Endometrium (tissue), 2 donors: ENCODE results near the gene CISH.

Experiments used
- FAIRE-seq: peaks from 2 replicates; lab custom pipeline; 2012; peaks lifted over from hg19 to GRCh38; lab: Jason Lieb, UNC
- donor health status: control.
- donor health status: control.

Gene CISH

DNA sequence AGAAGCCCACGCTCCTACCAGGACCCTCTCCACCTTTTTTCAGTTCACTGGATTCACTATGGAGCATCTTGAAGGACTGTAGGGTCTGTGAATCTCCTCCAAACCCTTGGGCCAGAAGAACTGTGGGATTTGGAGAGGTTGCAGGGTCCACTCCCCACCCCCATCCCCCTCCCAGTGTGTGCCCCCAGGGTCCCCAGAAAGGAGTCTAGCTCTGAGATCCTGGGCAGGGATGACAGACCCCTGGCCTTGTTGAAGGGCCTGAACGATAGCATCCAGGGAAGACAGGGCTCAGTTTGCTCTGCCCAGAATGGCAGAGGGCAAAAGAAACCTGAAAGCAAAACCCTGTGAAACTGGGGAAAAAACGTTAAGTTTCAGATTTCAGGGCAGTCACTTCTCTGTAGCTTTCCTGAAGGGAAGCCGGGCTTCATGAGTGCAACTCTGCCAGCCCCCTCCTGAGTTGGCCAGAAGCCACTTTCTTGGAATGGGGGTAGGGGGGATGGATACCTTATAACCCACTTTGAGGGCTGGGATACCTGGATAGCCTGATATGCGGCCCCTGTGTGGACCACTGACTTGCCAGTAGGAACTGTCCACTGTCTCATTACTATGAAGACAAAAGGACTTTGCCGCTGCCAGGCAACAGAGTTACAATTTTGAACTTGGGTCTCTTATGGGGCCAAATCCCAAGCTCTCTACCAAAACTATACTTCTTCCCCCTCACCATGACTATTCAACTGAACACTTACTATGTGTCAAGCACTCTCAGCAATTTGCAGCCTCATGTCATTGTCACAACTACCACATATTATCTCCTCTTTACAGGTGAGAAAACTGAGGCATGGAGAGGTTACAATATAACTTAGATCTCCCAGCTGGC is 1.6 kb upstream of the CISH start:
- no peak for FAIRE-seq

DNA sequence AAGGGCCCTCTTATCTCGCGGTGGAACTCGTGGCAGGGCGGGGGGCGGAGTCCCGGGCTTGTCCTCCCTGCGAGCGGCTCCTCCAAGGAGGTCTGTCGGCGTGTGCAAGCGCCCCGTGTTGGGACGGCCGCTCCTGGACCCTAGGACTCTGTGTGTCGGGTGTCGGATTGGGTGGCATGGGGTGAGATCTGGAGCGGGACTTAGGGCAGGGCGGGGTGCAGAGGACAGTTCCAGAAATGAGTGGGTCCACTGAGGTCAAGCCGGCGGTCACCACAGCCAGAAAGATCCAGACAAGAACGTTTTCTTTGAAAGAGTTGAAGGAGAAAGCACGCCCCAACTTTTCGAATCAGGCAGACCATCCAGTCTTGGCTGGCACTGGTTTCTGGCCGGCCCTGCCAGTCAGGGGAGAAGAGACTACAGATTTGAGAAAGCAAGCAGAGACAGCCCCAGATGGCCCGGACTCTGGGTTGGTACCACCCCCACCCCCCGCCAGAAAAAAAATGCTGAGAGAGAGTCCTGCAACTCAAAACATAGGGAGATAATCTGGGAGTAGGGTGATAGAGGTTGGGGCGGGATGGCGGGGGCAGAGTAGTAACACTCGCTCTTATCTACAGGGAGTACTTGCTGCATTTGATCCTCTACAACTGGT is 784 bp upstream of the CISH start:
- no peak for FAIRE-seq

GRCh38 chr3:50610992-50611463 is 546 bp downstream of the CISH start:
- no peak for FAIRE-seq

DNA sequence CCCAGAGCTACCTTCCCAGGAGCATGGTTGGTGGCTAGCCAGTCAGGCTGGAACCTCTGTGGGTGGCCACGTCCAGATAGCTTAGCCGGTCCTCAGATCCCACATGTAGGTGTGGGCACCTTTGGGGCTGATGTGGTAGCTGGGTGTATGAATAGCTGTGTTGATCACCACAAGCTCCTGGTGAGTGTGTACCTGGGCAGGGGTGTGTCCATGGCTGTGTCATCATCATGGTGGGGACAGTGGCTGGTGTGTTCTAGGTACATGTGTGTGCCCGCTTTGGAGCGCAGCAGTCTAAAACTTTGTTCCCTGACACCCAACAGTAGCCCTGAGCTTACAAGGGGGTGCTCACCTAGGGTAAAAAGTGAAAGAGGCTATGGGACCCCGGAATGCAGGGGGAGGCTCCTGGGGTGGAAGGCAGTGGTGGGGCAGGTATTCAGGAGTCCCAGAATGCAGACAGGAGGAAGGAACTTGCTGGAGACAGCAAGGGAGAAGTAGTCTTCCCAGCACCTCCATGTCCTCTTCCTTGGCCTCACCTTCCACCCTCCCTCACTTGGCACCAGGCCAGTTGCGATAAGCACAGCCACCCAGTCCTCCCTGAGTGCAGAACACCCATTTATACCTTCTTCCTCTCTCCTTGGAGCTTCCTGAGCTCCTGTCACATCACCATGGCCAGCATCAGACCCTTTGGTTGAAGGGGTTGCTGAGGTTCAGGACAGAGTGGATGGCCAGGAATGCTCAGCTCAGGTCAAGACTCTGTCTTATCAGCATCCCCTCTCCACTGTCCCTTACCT is 1.2 kb downstream of the CISH start:
- FAIRE-seq: no peak

DNA sequence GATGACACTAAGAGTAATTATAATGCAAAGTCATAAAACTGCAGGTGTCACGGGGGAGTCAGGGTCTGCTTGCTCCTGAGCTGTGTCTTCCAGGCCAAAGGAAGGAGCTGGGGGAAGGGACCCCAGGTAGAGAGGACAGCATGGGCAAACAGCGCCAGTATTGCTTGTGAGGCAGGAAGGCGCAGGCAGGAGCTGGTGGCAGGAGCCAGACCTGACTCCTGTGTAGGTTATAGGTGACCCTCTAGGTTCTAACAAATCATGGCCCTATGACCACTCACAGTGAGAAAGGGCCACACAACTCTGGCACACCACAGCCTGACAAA is 1.9 kb downstream of the CISH start:
- no peak for FAIRE-seq

DNA sequence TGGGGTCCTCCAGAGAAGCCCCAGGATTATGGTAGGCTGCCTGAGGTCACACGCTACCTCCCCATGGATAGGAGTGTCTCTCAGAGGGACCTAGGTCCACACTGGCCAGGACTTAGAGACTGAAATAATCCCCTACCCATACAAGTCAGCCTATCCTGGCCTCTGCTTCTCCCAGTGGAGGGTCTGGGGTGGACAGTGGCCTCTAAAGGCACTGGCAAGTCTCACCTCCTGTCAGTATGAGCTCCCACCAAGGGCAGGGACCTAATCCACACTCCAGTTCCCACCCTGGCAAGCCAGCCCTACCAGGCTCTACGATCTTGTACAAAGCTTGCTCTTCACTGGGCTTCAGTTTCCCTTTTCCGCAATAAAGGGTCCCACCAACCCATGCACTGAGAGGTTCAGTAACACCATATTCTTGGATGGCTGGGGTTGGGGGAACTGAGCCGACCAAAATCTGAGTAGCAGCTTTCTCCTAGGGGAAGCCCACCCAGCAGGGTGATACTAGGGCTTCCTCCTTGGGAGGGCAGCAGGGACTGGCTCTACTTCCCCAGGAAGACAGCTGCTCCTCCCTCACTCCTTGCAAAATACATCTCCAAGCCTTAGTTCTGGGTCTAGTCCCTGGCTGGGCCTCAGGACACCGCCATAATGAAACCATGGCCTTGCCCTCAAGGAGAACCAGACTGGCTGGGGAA is 2.4 kb downstream of the CISH start:
- FAIRE-seq: no peak

DNA sequence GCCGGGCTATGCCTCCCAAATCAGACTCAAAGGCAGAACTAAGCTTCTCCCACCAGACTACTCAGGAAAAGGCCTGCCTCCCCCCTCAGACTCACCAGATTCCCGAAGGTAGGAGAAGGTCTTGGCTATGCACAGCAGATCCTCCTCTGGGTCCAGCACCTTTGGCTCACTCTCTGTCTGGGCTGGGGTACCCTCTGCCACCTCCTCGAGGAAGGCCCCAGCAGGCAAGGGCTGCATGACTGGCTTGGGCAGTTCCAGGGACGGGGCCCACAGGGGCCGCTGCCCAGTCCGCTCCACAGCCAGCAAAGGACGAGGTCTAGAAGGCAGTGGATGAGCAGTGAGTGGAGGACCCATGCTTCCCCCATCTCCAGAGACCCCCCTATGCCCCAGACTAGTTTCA is 3.3 kb downstream of the CISH start:
- no peak for FAIRE-seq

DNA sequence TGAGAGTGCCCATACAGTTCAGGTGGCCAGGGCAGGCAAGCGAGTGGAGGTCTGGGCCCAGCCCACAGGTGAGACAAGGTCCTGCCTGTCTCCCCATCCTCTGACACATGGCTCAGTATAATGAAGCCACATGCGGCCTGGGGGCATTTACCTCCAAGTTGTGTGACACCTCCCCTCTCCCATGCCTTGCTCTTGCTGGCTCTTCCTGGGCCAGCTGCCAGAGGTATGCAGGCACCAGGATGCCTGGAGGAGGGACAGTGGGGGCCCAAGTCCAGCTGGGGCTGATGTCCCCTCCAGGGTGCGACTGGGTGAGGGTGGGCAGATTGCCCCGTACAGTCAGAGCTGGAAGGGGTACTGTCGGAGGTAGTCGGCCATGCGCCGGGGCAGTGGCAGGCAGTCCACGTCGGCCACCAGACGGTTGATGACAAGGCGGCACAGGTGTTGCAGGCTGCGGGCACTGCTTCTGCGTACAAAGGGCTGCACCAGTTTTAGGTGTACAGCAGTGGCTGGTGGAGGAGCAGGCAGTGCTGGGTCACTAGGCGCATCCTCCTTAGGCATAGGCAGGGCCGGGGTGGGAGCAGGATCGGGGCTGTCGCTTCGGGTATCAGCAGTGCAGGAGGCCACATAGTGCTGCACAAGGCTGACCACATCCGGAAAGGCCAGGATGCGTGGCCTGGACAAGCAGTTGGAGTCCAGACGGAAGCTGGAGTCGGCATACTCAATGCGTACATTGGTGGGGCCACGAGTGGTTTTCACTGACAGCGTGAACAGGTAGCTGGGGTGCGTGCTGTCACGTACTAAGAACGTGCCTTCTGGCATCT is 4.1 kb downstream of the CISH start:
- FAIRE-seq: no peak

GRCh38 chr3:50606596-50606995 is 5.0 kb downstream of the CISH start:
- no peak for FAIRE-seq

DNA sequence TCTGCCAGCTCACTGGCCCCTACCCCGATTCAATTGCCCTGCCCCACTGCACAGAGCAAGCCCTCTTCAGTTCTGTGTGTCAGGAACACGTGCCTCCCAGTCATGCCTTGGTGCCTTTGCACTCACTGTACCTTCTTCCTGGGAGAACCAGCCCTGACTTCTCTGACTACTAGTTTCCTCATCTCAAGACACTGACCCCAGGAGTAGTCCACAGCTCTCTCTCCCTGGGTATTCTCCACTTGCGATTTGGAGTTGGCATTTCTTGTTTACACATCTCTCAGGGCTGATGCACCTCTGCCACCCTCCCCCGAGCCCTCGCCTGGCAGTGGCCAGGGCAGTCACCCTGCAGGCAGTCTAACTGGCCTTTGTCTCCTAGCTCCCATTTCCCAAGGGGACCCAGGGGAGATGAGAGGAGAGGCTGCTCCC is 5.7 kb downstream of the CISH start:
- FAIRE-seq: no peak

DNA sequence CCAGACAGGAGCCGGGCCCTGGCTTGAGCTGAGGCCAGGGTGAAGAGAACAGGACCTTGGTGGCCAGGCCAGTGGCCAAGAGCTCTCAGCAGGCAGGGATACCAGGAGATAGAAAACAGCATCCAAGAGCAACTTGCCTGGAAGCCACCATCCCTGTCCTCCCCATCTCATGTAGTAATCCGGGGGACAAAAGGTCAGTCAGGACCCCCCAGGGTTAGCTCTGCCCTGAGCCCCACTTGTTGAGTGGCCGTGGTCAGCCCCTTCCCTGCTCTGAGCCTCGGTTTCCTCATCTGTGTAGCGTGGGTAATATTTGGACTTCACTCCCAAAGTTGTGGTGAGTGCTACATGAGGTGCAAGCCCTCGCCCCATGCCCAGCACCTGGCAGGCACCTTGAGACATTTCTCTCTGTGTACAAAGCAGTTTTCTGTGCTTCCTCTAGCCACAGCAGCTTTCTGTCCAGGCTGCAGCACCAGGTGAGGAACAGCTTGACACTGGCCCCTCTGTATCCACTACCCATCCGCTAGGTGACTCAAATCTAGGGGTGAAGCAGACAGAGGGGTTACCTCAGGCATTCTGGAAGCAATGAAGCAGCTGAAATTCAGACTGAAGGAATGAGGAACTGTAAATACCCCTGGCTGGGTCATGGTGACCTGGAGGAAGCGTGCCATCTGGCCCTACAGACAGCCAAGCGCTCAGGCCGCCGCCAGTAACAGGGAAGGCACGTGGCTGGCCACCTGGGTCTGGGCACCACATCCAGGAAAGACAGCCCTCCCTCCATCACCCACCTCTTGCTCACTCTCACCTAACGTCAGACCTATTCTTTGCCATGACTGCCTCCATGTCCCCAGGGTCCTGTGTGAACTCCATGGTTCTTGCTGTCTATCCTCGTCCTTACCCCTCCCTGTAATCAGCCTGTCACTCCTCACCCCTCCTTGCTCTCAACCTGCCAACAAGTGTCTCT is 6.7 kb downstream of the CISH start:
- FAIRE-seq: no peak

- no peak for FAIRE-seq
These were observed 7.4 kb downstream of the CISH start for GRCh38 chr3:50604110-50604621.

GRCh38 chr3:50603261-50604109 is 8.1 kb downstream of the CISH start:
- FAIRE-seq: no peak

DNA sequence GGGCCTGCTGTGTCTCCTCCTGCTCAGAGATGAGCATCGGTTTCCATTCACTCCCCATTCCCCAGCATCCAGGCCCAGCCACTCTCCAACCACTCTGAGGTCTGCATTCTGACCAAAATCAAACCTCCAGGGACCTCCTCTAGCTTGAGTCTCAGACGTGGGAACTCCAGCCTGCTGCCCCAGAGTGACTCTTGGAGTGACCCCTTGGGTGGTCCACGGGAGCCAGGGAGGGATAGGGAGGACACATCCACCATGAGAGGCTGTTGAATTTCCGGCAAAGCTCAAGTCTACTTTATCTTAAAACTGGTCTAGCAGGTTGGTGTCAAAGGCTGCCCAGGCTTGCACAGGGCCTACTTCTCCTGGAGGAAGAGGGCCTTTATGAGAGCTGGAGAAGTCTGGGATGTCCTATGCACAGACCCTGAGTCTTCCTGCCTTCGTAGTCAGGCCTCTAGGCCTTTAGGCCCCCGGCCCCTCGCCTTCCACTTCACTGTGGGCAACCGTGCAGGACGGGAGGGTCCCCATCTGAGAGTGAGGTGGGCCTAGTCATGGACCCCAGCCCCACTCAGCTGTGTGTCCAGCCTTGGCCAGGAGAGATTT is 8.9 kb downstream of the CISH start:
- no peak for FAIRE-seq

- FAIRE-seq: peak; percentile 64
These were observed 10.6 kb downstream of the CISH start for GRCh38 chr3:50600841-50601591.

DNA sequence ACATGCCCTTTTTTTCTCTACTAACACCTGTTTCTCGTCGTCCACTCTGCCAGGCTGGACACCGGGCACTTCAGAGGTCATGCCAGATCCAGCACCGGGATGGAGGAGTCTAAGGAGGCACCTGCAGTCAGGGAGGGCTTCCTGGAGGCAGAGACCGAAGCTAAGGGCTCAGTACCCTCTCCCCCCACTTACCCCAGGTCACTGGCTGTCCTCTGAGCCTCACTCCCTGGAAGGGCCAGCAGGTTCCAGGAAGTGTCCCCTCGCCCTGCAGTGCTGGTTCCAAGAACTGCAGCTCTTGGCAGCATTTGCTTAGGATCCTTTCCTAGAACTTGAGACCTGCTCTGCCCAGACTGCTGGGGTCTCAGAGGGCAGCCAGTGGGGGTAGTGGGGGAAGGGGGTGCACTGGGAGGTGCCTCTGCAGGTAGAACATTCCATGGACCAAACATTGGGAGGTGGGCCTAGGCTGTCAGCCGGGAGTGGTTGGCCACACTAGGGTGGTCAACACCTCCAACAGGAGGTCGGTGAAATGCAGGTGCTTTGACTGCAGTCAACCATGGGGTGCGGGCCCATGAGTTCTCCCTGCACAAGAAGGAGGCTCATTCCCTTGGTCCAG is 11.3 kb downstream of the CISH start:
- no peak for FAIRE-seq

- FAIRE-seq: no peak
These were observed 11.9 kb downstream of the CISH start for GRCh38 chr3:50599716-50600118.
